Thyroid gland (tissue), 4 donors: ENCODE measurements around the gene ALKBH2. TPM values are rescaled to one million over a fixed set of nuclear protein-coding genes. Genes with fewer than 3 reads are reported as not detected.

Experiments
- DNase-seq, 2 donors: peaks; one replicate each; pipeline ENCODE4 v3.0.0-alpha.2; 2019
- H3K27ac ChIP-seq, 3 donors: fragments of 200-600 bp; sonication (generic); 1 replicate in 2 of 3; 2 replicates in 1 of 3; pipeline ENCODE4 v1.5.1; 2016 to 2019; ENCODE audit warnings: mild to moderate bottlenecking in 1 of 3, moderate library complexity in 1 of 3
- H3K27me3 ChIP-seq: fragments of 200-600 bp; sonication (generic); one replicate; pipeline ENCODE4 v1.5.1; 2019
- H3K36me3 ChIP-seq, 2 donors: fragments of 200-600 bp; sonication (generic); one replicate each; pipeline ENCODE4 v1.5.1; 2016 to 2019
- H3K4me1 ChIP-seq, 2 donors: fragments of 200-600 bp; sonication (generic); one replicate each; pipeline ENCODE4 v1.5.1; 2017 to 2019
- H3K4me3 ChIP-seq, 3 donors: fragments of 200-600 bp; sonication (generic); replicated peaks in 1 of 3; 1 replicate in 2 of 3; 2 replicates in 1 of 3; pipeline ENCODE4 v1.5.1; 2016; ENCODE audit warnings: mild to moderate bottlenecking in 1 of 3
- H3K9me3 ChIP-seq: fragments of 200-600 bp; sonication (generic); one replicate; pipeline ENCODE4 v1.5.1; 2017
- CTCF ChIP-seq, 6 experiments: fragments of 200-600 bp in 3 of 6; fragments of 450-650 bp in 3 of 6; sonication (generic) in 3 of 6; IDR thresholded peaks; one replicate each; pipeline ENCODE4 v1.5.1; 2016 to 2019; ENCODE audit warnings: antibody characterized with exemption in 6 of 6, mild to moderate bottlenecking in 2 of 6, inconsistent platforms in 1 of 6, moderate library complexity in 1 of 6
- POLR2A ChIP-seq, 2 donors: fragments of 450-650 bp; IDR thresholded peaks; one replicate each; pipeline ENCODE4 v1.6.1; 2017; ENCODE audit warnings: antibody characterized with exemption in 2 of 2, mild to moderate bottlenecking in 2 of 2, moderate library complexity in 1 of 2
- WGBS, 2 donors: methylation state at CpG; one replicate each; pipeline ENCODE4 v1.1.5; 2017; 5-methylcytosine and 5-hydroxymethylcytosine counted together
- intact Hi-C: fragments of 100-400 bp; cut with DNase I; formaldehyde crosslinking; loops from one replicate; pipeline ENCODE4 v1.15.1; 2023
- small RNA-seq: library from RNA; depleted of rRNA; stranded (forward); fragments of <200 nt; gene quantifications from one replicate; pipeline ENCODE3, GENCODE V24; 2016
- total RNA-seq, 4 donors: library from RNA; depleted of rRNA; stranded (reverse); fragments of >200 nt; gene quantifications; one replicate each; pipeline ENCODE4 v1.2.3, GENCODE V29; 2016

ALKBH2 gene
- total RNA-seq, 4 donors from 2014 or later: 7.6 to 34.5 (median 16.7) TPM

GRCh38 chr12:109047081-109047805, 46.0 kb downstream of the ALKBH2 start:
- WGBS, 2 donors: 74% methylated on average over 8 of the region's 8 CpGs
- no peaks in the 10 kb centered on the region for H3K4me1 ChIP-seq
- H3K27me3 ChIP-seq: no peaks in the 10 kb centered on the region
- DNase-seq: no peak
- H3K4me3 ChIP-seq: no peak overlapping the region
- intact Hi-C loops: no loop called here
- H3K9me3 ChIP-seq: no peaks in the 10 kb centered on the region
- no peaks in the 10 kb centered on the region for H3K36me3 ChIP-seq
- no peak overlapping the region for H3K27ac ChIP-seq
- TF ChIP-seq POLR2A (IDR thresholded peaks at IDR 0.05) (no peak), CTCF (IDR thresholded peaks at IDR 0.05) (no peak)

GRCh38 chr12:109044241-109044640, 49.0 kb downstream of the ALKBH2 start:
- no peak for DNase-seq
- WGBS, 2 donors: 81 to 84% methylated on average over 5 of the region's 5 CpGs
- no peaks in the 10 kb centered on the region for H3K4me1 ChIP-seq
- no peaks in the 10 kb centered on the region for H3K27me3 ChIP-seq
- TF ChIP-seq POLR2A (IDR thresholded peaks at IDR 0.05): no peak
- H3K27ac ChIP-seq: no peak overlapping the region
- intact Hi-C loops: no loop called here
- H3K9me3 ChIP-seq: no peaks in the 10 kb centered on the region
- H3K36me3 ChIP-seq: no peaks in the 10 kb centered on the region
- H3K4me3 ChIP-seq: no peak overlapping the region

Small RNA genes within 50 kb of the gene (small RNA-seq; reads per million reads assigned to genes)
- gene RNA5SP372: not detected

Other genes with a start within 250 kb of the ALKBH2 start
- 10 to 100 TPM; 13.0 to 26.8 (median 21.7) TPM for gene SSH1, start 235.9 kb downstream of the ALKBH2 start, total RNA-seq
- not detected for gene DAO, start 213.4 kb downstream of the ALKBH2 start, total RNA-seq
- not detected for gene SVOP, start 72.4 kb downstream of the ALKBH2 start, total RNA-seq
- 10 to 100 TPM; 18.8 to 25.7 (median 20.9) TPM for gene USP30, start 40.9 kb downstream of the ALKBH2 start, total RNA-seq
- 10 to 100 TPM; 33.1 to 45.5 (median 37.5) TPM for gene UNG, start 4.1 kb upstream of the ALKBH2 start, total RNA-seq
- 100 to 1,000 TPM; 115 to 178 (median 140) TPM for gene ACACB, start 23.1 kb upstream of the ALKBH2 start, total RNA-seq
- gene FOXN4, start 215.8 kb upstream of the ALKBH2 start, total RNA-seq: not detected